Choroid plexus epithelial cell (primary cell): ENCODE data around the gene C19orf47.

Experiments used
- DNase-seq: peaks from one replicate; pipeline ENCODE4 v3.0.0-alpha.2; 2010; ENCODE audit warnings: low read depth
- H3K4me3 ChIP-seq: 2 replicates; pipeline ENCODE4 v1.5.1; 2011; ENCODE audit warnings: low read depth, mild to moderate bottlenecking, control low read depth, low read length, moderate library complexity
- TF ChIP-seq, protein P1 (sequence below): conservative IDR thresholded peaks from 2 replicates; pipeline ENCODE4 v1.5.1; 2011; ENCODE audit warnings: low read depth, mild to moderate bottlenecking, control low read depth, inconsistent platforms, low read length, moderate library complexity

C19orf47 gene

GRCh38 chr19:40281381-40282208, 66.6 kb downstream of the C19orf47 start:
- TF ChIP-seq, protein P1, sequence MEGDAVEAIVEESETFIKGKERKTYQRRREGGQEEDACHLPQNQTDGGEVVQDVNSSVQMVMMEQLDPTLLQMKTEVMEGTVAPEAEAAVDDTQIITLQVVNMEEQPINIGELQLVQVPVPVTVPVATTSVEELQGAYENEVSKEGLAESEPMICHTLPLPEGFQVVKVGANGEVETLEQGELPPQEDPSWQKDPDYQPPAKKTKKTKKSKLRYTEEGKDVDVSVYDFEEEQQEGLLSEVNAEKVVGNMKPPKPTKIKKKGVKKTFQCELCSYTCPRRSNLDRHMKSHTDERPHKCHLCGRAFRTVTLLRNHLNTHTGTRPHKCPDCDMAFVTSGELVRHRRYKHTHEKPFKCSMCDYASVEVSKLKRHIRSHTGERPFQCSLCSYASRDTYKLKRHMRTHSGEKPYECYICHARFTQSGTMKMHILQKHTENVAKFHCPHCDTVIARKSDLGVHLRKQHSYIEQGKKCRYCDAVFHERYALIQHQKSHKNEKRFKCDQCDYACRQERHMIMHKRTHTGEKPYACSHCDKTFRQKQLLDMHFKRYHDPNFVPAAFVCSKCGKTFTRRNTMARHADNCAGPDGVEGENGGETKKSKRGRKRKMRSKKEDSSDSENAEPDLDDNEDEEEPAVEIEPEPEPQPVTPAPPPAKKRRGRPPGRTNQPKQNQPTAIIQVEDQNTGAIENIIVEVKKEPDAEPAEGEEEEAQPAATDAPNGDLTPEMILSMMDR, result no peak
- DNase-seq, result no peak
- no peak overlapping the region for H3K4me3 ChIP-seq

- no peak overlapping the region for H3K4me3 ChIP-seq
- TF ChIP-seq, protein P1, result no peak
- no peak for DNase-seq
These were observed 67.5 kb downstream of the C19orf47 start for GRCh38 chr19:40280608-40281221.

- H3K4me3 ChIP-seq, result no peak overlapping the region
- DNase-seq, result peak; percentile 38
These were observed 68.2 kb downstream of the C19orf47 start for GRCh38 chr19:40279761-40280607.

GRCh38 chr19:40279120-40279551, 69.1 kb downstream of the C19orf47 start:
- H3K4me3 ChIP-seq, result peak overlapping the region; percentile 35
- peak; percentile 87 for DNase-seq
- TF ChIP-seq, protein P1, result peak; percentile 32

More at GRCh38 chr19:40279761-40280607, 68.2 kb downstream of the C19orf47 start:
- TF ChIP-seq, protein P1, result no peak

DNA sequence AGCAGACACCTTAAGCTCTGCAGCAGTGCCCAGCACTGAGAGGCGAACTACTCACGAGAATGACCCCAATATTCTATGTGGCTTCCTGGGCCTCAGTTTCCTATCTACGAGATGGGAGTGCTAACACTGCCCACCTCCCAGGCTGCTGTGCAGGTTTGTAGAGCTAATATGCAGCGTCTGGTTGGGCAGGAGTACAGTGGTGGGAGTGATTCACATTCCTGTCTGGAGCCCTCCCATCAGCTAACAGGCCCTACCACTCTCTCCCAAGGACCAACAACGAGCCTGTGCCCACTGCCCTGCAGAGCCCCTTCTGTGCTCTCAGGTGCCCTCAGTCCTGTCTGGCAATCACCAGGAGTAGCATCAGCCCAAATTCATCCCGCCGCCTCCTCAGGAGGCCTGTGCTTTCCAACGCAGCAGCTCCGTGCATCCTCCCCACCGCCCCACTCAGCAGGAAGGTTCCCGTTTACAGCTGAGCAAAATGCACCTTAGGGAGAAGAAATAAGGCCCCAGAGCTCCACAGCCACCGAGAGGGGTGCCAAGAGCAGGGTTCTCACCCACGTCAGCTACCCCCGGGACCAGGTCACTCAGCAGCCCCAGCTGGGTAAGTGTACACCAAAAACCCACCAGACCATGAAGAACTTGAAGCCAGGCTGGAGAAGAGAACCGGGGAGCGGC, 69.7 kb downstream of the C19orf47 start:
- TF ChIP-seq, protein P1, result no peak
- peak; percentile 17 for DNase-seq
- H3K4me3 ChIP-seq, result peak overlapping the region; percentile 35

DNA sequence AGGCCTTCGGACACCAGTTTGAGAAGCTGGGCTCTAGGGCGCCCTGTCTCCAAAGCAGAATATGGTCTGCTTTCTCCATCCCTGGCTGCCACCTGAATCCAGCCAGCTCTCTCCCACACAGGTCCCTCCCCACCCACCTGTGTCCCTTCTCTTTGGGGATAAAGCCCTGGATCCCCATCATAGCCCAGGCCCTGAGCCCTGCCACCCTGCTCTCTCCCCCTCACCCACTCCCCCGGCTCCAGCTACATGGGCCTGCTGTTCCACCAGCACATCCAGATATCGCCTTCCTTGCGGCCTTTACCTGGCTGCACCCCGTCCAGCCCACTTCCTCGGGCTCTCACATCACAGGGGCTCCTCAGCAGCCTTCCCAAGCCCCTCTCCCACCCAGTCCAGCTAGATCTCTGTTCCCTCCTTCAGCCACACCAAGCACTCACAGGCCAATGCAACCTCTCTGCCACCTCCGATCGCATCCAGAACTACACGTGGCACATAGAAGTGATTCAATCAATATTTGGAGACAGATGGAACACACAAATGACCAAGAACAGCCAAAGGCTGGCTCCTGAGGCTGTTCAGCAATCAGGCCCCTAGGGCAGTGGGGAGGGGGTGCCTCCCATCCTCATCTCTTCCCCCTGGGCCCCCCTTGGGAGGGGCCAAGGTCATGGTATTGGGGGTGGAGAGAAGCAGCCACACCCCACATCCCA, 70.7 kb downstream of the C19orf47 start:
- TF ChIP-seq, protein P1, result no peak
- no peak for DNase-seq
- no peak overlapping the region for H3K4me3 ChIP-seq
